ENCODE measurements around the gene C2CD2L. TPM values are rescaled to one million over a fixed set of nuclear protein-coding genes. Genes with fewer than 3 reads are reported as not detected.

C2CD2L gene
- total RNA-seq, 1 experiment from 2014 or later = 6.4 TPM

DNA sequence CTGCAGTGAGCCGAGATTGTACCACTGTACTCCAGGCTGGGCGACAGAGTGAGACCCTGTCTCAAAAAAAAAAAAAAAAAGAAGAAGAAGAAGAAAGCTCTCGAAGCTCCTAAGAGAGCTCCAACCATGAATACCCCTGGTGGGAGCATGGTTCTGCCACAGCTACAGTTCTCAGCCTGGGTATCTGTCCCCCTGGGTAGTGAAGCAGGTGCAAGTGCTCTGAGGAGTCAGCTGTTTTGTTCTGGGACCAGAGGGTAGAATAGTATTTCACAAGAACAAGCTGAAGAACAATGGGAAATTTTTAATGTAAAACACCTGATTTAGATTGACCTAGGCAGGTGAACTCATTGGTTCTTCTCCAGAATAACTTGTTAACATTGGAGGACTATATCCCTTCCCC lies 45.9 kb upstream of the C2CD2L start:
- H3K27ac Mint-ChIP-seq = no peak overlapping the region
- no peaks in the 10 kb centered on the region for H3K27me3 Mint-ChIP-seq (ENCODE audit: low read depth)
- peaks cover 3% of the 10 kb centered on the region; the same call in 1 of the 2 replicates for H3K36me3 Mint-ChIP-seq
- H3K4me3 Mint-ChIP-seq = no peak overlapping the region
- POLR2A ChIA-PET = interaction anchor here (0.6 kb wide), 1 partner anchor 288 kb away, joined by 3 read pairs; no protein-coding TSS in a partner anchor
- ATAC-seq = no peak
- CTCF ChIA-PET = interaction anchor here (0.6 kb wide), 1 partner anchor 92 kb away, joined by 3 read pairs; no protein-coding TSS in a partner anchor
- no peaks in the 10 kb centered on the region for H3K9me3 Mint-ChIP-seq
- no peak for DNase-seq (ENCODE audit: low spot score)
- peaks cover 9% of the 10 kb centered on the region for H3K4me1 Mint-ChIP-seq
- TF ChIP-seq ZNF423 (CRISPR knock-in tag; IDR thresholded peaks at IDR 0.05) (no peak), SMAD3 (CRISPR knock-in tag; IDR thresholded peaks at IDR 0.05; ENCODE audit: borderline replicate concordance) (no peak)

DNA sequence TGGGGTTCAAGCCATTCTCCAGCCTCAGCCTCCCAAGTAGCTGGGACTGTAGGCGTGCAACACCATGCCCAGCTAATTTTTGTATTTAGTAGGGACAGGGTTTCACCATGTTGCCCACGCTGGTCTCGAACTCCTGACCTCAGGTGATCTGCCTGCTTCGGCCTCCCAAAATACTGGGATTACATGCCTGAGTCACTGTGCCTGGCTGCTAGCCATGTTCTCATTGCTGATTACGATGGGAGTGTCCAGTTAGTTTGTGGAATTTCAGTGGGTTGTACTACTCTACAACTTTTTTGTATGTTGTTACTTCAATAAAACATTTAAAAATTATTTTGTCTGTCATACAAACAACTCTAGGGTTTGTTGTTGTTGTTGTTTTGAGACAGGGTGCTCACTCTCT lies 44.4 kb upstream of the C2CD2L start:
- H3K9me3 Mint-ChIP-seq = no peaks in the 10 kb centered on the region
- DNase-seq (ENCODE audit: low spot score) = no peak
- no peak for ATAC-seq
- CTCF ChIA-PET = no interaction called here
- no peaks in the 10 kb centered on the region for H3K27me3 Mint-ChIP-seq (ENCODE audit: low read depth)
- peaks cover 3% of the 10 kb centered on the region; the same call in 1 of the 2 replicates for H3K36me3 Mint-ChIP-seq
- H3K4me1 Mint-ChIP-seq = peaks cover 11% of the 10 kb centered on the region
- POLR2A ChIA-PET = no interaction called here
- H3K4me3 Mint-ChIP-seq = no peak overlapping the region
- H3K27ac Mint-ChIP-seq = no peak overlapping the region
- TF ChIP-seq, protein P1, sequence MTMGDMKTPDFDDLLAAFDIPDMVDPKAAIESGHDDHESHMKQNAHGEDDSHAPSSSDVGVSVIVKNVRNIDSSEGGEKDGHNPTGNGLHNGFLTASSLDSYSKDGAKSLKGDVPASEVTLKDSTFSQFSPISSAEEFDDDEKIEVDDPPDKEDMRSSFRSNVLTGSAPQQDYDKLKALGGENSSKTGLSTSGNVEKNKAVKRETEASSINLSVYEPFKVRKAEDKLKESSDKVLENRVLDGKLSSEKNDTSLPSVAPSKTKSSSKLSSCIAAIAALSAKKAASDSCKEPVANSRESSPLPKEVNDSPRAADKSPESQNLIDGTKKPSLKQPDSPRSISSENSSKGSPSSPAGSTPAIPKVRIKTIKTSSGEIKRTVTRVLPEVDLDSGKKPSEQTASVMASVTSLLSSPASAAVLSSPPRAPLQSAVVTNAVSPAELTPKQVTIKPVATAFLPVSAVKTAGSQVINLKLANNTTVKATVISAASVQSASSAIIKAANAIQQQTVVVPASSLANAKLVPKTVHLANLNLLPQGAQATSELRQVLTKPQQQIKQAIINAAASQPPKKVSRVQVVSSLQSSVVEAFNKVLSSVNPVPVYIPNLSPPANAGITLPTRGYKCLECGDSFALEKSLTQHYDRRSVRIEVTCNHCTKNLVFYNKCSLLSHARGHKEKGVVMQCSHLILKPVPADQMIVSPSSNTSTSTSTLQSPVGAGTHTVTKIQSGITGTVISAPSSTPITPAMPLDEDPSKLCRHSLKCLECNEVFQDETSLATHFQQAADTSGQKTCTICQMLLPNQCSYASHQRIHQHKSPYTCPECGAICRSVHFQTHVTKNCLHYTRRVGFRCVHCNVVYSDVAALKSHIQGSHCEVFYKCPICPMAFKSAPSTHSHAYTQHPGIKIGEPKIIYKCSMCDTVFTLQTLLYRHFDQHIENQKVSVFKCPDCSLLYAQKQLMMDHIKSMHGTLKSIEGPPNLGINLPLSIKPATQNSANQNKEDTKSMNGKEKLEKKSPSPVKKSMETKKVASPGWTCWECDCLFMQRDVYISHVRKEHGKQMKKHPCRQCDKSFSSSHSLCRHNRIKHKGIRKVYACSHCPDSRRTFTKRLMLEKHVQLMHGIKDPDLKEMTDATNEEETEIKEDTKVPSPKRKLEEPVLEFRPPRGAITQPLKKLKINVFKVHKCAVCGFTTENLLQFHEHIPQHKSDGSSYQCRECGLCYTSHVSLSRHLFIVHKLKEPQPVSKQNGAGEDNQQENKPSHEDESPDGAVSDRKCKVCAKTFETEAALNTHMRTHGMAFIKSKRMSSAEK (CRISPR knock-in tag; IDR thresholded peaks at IDR 0.05; ENCODE audit: borderline replicate concordance) = no peak
- TF ChIP-seq SMAD4 (CRISPR knock-in tag; IDR thresholded peaks at IDR 0.05) = no peak
- no peak for TF ChIP-seq ELF4 (CRISPR knock-in tag; IDR thresholded peaks at IDR 0.05; ENCODE audit: low read depth)
- no peak for TF ChIP-seq GABPB1 (CRISPR knock-in tag; IDR thresholded peaks at IDR 0.05)
- TF ChIP-seq TEAD1 (CRISPR knock-in tag; IDR thresholded peaks at IDR 0.05) = no peak
- TF ChIP-seq, protein P2, sequence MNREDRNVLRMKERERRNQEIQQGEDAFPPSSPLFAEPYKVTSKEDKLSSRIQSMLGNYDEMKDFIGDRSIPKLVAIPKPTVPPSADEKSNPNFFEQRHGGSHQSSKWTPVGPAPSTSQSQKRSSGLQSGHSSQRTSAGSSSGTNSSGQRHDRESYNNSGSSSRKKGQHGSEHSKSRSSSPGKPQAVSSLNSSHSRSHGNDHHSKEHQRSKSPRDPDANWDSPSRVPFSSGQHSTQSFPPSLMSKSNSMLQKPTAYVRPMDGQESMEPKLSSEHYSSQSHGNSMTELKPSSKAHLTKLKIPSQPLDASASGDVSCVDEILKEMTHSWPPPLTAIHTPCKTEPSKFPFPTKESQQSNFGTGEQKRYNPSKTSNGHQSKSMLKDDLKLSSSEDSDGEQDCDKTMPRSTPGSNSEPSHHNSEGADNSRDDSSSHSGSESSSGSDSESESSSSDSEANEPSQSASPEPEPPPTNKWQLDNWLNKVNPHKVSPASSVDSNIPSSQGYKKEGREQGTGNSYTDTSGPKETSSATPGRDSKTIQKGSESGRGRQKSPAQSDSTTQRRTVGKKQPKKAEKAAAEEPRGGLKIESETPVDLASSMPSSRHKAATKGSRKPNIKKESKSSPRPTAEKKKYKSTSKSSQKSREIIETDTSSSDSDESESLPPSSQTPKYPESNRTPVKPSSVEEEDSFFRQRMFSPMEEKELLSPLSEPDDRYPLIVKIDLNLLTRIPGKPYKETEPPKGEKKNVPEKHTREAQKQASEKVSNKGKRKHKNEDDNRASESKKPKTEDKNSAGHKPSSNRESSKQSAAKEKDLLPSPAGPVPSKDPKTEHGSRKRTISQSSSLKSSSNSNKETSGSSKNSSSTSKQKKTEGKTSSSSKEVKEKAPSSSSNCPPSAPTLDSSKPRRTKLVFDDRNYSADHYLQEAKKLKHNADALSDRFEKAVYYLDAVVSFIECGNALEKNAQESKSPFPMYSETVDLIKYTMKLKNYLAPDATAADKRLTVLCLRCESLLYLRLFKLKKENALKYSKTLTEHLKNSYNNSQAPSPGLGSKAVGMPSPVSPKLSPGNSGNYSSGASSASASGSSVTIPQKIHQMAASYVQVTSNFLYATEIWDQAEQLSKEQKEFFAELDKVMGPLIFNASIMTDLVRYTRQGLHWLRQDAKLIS (CRISPR knock-in tag; IDR thresholded peaks at IDR 0.05; ENCODE audit: borderline replicate concordance) = no peak
- no peak for TF ChIP-seq CREM (CRISPR knock-in tag; IDR thresholded peaks at IDR 0.05)
- TF ChIP-seq JAZF1 (CRISPR knock-in tag; IDR thresholded peaks at IDR 0.05) = no peak
- no peak for TF ChIP-seq HMGA2 (CRISPR knock-in tag; IDR thresholded peaks at IDR 0.05)
- TF ChIP-seq, protein P3, sequence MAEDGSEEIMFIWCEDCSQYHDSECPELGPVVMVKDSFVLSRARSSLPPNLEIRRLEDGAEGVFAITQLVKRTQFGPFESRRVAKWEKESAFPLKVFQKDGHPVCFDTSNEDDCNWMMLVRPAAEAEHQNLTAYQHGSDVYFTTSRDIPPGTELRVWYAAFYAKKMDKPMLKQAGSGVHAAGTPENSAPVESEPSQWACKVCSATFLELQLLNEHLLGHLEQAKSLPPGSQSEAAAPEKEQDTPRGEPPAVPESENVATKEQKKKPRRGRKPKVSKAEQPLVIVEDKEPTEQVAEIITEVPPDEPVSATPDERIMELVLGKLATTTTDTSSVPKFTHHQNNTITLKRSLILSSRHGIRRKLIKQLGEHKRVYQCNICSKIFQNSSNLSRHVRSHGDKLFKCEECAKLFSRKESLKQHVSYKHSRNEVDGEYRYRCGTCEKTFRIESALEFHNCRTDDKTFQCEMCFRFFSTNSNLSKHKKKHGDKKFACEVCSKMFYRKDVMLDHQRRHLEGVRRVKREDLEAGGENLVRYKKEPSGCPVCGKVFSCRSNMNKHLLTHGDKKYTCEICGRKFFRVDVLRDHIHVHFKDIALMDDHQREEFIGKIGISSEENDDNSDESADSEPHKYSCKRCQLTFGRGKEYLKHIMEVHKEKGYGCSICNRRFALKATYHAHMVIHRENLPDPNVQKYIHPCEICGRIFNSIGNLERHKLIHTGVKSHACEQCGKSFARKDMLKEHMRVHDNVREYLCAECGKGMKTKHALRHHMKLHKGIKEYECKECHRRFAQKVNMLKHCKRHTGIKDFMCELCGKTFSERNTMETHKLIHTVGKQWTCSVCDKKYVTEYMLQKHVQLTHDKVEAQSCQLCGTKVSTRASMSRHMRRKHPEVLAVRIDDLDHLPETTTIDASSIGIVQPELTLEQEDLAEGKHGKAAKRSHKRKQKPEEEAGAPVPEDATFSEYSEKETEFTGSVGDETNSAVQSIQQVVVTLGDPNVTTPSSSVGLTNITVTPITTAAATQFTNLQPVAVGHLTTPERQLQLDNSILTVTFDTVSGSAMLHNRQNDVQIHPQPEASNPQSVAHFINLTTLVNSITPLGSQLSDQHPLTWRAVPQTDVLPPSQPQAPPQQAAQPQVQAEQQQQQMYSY (CRISPR knock-in tag; IDR thresholded peaks at IDR 0.05) = no peak
- TF ChIP-seq, protein P4, sequence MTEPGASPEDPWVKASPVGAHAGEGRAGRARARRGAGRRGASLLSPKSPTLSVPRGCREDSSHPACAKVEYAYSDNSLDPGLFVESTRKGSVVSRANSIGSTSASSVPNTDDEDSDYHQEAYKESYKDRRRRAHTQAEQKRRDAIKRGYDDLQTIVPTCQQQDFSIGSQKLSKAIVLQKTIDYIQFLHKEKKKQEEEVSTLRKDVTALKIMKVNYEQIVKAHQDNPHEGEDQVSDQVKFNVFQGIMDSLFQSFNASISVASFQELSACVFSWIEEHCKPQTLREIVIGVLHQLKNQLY (CRISPR knock-in tag; IDR thresholded peaks at IDR 0.05) = no peak
- no peak for TF ChIP-seq PRRX2 (CRISPR knock-in tag; IDR thresholded peaks at IDR 0.05)
- TF ChIP-seq TP53 (CRISPR knock-in tag; IDR thresholded peaks at IDR 0.05) = no peak
- no peak for TF ChIP-seq CBFB (CRISPR knock-in tag; IDR thresholded peaks at IDR 0.05; ENCODE audit: low read depth)
- no peak for TF ChIP-seq KAT7 (CRISPR knock-in tag; IDR thresholded peaks at IDR 0.05; ENCODE audit: borderline replicate concordance)
- TF ChIP-seq, protein P5, sequence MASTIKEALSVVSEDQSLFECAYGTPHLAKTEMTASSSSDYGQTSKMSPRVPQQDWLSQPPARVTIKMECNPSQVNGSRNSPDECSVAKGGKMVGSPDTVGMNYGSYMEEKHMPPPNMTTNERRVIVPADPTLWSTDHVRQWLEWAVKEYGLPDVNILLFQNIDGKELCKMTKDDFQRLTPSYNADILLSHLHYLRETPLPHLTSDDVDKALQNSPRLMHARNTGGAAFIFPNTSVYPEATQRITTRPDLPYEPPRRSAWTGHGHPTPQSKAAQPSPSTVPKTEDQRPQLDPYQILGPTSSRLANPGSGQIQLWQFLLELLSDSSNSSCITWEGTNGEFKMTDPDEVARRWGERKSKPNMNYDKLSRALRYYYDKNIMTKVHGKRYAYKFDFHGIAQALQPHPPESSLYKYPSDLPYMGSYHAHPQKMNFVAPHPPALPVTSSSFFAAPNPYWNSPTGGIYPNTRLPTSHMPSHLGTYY (CRISPR knock-in tag; IDR thresholded peaks at IDR 0.05) = no peak
- TF ChIP-seq NFYB (CRISPR knock-in tag; conservative IDR thresholded peaks at IDR 0.05; ENCODE audit: low read depth) = no peak
- TF ChIP-seq ZNF232 (CRISPR knock-in tag; IDR thresholded peaks at IDR 0.05) = no peak
